ENCODE measurements around the gene NSG1.
"Not testable (repeated sequence)": the region's sequence is repeated elsewhere in the genome, so short reads cannot be mapped to it uniquely, and the experiment has no call there.

Gene NSG1

GRCh38 chr4:4437798-4438470 is 51.0 kb downstream of the NSG1 start:
- DNase-seq, result no peak

GRCh38 chr4:4438891-4439290 is 52.0 kb downstream of the NSG1 start:
- no peak for DNase-seq

GRCh38 chr4:4439782-4440181 is 52.9 kb downstream of the NSG1 start:
- no peak for DNase-seq

- peak; percentile 38 for DNase-seq
These were observed 53.6 kb downstream of the NSG1 start for GRCh38 chr4:4440333-4441061.

DNA sequence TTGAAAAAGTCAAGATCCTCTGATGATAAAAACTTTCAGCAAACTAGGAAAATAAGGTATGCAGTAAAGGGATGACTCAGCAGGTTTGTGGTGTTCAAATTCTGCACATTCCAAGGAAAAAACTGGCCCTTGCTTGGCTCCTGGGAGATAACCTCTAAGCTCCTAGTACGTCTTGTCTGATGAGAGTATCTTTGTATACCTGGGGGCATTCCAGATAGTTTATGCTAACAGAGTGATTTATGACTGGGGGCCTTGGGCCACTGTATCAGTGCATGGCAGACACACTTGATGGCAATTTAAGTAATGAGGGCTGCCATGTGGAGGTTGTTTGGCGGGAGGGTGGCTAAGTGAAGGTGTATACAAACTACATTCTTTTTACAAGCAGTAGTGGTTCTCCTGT is 56.9 kb downstream of the NSG1 start:
- no peak for DNase-seq

DNA sequence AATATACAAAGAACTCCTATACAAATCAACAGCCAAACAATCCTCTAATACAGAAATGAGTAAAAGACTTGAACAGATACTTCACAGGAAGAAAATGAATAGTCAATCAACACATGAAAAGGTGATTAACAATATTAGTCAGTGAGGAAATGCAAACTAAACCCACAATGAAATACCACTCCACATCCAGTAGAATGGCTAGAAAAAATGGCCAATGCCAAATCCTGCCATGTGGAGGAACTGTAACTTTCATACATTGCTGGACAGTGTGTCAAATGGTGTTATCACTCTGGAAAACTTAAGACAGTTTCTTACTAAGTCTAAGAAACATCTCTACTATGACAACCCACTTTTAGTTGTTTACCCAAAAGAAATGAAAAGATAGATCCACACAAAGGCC is 59.5 kb downstream of the NSG1 start:
- peak; percentile 30 for DNase-seq

GRCh38 chr4:4455210-4455865 is 68.4 kb downstream of the NSG1 start:
- DNase-seq, result no peak

GRCh38 chr4:4456351-4456750 is 69.4 kb downstream of the NSG1 start:
- no peak for DNase-seq

DNA sequence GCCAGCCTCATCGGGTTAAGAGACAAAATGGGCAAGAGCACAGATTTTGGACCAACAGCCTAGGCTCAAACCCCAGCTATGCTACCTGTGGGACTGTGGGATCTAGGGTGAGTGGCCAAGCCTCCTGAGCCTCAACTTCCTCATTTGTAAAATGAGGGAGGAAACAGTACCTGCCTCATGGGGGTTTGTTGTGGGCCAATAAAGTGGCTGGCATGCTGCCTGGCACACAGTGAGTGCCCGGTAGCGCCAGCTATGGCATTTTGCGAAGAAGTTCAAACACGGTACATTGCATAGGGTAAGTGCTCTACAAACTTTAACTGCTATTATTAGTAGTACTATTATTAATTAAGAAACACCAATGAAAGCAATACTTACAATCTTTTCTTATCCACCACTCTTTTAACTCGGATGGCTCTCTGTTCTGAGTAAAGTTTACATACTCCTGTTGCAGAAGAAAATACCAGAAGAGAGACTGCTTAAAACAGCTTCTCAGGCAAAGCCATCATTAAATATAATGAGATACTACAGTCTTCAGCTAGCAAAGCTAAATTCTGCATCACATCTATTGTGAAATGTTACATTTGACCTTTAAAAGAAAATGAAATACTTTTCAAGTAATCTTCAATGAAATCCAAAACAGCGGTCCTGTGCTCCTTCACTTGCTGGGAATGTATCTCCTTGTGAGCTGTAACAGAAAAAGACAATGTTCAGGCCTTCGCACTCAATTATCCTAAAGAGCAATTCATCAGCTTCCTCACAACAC is 70.1 kb downstream of the NSG1 start:
- DNase-seq, result no peak

DNA sequence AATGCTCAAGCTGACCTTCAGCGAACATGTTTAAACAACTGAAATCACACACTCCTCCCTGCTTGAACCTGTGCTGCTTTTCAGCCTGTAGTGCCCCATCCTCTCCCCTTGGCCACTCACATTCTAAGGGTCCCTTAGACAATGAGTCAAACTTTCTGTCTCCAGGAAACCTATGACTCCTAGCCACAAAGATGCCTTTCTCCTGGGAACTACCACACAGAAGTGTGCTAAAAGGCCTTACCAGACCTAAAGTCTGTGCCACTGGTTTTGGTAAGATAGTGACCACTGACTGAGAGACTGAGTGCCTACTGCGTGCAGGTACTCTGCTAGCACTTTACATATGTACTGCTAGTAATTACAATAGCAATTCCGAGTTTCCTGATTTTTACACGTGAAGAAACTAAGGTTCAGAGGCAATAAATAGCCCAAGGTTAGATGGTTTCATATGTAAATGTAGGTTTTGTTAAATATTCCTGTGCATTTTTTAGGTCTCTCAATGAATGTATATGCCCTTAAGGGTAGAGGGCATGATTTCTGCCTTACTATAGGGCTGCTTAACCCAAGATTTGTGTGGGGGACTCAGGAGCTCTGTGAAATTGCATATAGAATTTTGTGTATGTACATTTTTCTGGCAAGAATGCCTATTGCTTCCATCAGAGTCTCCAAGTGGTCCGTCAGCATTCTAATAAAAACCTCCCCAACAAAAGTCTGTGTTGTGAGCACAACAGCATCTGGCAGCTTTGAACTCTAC is 71.1 kb downstream of the NSG1 start:
- DNase-seq, result no peak

DNA sequence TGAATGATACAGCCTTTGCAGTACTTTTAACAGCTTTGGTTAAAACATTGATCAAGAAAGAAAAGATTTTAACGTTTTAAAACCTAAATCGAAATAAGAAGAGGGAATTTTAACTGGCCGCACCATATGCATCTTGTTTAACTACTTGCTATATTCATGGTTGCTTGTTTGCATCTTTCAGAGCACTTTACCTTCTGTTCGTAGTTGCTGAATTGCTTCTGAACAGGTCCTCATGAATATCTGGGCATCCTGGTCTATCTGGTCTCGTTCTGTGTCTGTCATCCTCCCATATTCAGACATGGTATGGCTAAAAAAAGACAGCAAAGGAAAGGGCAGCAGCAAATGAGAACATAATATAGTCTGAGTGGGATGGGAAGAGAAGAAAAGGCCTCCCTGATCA is 72.3 kb downstream of the NSG1 start:
- DNase-seq, result no peak

DNA sequence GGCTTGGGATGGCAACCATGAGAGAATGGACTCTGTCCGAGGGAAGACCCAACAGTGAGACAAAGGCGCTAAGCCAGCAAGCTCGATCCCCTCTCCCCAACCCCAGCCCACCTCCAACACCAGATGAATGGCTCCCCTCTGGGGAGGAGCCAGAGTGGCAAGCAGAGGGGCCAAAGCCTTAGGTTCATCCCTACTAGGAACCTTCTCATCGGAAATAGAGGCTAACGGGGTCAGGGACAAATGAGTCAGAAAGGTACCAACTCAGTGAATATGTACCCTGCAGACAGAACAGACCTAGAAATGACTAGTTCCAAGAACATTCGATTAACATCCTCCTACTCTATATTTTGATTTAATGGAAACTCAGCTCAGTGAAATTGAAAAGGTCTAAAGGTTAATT is 73.9 kb downstream of the NSG1 start:
- DNase-seq, result peak; percentile 52

GRCh38 chr4:4461178-4461577 is 74.3 kb downstream of the NSG1 start:
- no peak for DNase-seq

DNA sequence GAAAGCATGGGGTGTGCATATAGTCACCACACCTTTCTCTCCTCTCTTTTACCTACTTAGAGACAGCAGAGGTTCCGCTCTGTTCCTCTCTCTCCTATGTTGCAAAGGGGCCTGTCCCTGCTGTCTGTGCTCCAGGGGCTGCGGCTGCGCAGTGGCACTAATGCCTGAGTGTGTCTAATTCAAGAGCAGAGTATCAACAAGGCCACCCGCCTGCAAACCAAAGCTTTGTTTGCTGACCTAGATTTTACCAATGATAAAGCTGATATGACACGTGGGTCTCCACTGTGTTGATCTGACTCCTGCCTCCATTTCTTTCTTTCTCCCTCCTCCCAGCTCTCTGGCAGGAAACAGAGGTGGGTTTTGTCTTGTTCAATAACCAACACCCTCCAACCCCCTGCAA is 74.9 kb downstream of the NSG1 start:
- peak; percentile 30 for DNase-seq

DNA sequence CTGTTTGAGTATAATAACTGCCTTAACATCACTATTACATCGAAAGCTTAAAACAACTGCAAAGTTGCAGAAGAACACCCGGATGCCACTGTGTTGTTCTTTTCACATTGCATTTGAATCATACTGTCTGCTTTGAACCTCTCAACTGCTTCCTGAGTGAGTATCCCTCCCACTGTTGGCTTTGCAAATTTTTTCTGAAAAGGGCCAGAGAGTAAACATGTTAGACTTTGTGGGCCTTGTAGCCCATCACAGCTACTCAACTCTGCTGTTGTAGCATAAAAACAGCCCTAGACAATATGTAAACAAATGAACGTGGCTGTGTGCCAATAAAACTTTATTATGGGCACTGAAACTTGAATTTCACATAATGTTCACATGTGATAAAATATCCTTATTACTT is 76.1 kb downstream of the NSG1 start:
- no peak for DNase-seq

DNA sequence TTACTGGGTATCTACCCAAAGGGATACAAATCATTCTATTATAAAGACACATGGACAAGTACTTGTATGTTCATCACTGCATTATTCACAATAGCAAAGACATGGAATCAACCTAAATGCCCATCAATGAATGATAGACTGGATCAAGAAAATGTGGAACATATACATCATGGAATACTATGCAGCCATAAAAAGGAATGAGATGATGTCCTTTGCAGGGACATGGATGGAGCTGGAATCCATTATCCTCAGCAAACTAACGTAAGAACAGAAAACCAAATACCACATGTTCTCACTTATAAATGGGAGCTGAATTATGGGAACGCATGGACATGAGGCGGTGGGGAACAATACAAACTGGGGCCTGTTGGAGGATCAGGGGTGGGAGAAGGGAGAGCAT is 78.3 kb downstream of the NSG1 start:
- not testable (repeated sequence) for DNase-seq
